ENCODE measurements around the gene OTUD7B. TPM values are rescaled to one million over a fixed set of nuclear protein-coding genes. Genes with fewer than 3 reads are reported as not detected.

The OTUD7B gene
- total and polyA plus RNA-seq, 7 experiments from 2014 or later: 0.52 to 12.8 (median 6.2) TPM

- H3K27ac Mint-ChIP-seq: peak overlapping the region in 6 of 9 donors; percentile 14 to 86 (median 66)
- peaks cover 22 to 60% (median 47%) of the 10 kb centered on the region in 7 donors for H3K4me1 Mint-ChIP-seq
Observed at GRCh38 chr1:149916898-149917252, 93.7 kb downstream of the OTUD7B start.

GRCh38 chr1:149916193-149916897 is 94.2 kb downstream of the OTUD7B start:
- ATAC-seq: peak; percentile 16
- H3K27ac ChIP-seq (ENCODE audit: low read depth, low read length): peak overlapping the region; percentile 36

More at GRCh38 chr1:149916898-149917252, 93.7 kb downstream of the OTUD7B start:
- Mint-ChIP-seq H3K27me3 (no peaks in the 10 kb centered on the region), H3K36me3 (peaks cover 0 to 14% (median 5%) of the 10 kb centered on the region in 5 donors), H3K4me3 (peak overlapping the region; percentile 68 to 97 (median 88)), H3K9me3 (no peaks in the 10 kb centered on the region)
- Histone ChIP-seq H3K4me1 (ENCODE audit: control insufficient read depth in 2 of 2, insufficient read depth in 2 of 2, low read length in 2 of 2) (peaks cover 7 to 33% of the 10 kb centered on the region in 2 donors), H3K9me3 (ENCODE audit: control insufficient read depth in 2 of 3, low read length in 3 of 3) (no peaks in the 10 kb centered on the region), H3K4me3 (ENCODE audit: low read length) (peak overlapping the region; percentile 81), H3K27ac (ENCODE audit: low read depth, low read length) (peak overlapping the region; percentile 36), H3K36me3 (ENCODE audit: control insufficient read depth in 2 of 3, insufficient read depth in 3 of 3, low read length in 3 of 3) (no peaks in the 10 kb centered on the region), H3K27me3 (ENCODE audit: control insufficient read depth in 2 of 2, insufficient read depth in 2 of 2, low read length in 2 of 2) (no peaks in the 10 kb centered on the region)
- ChIA-PET POLR2A (interaction anchor here (1.7 to 3.9 kb wide), 2 partner anchors 17 to 30 kb away, joined by 7 to 47 read pairs; partner anchors contain the start of gene BOLA1), CTCF (no interaction called here)
- intact Hi-C loops (cut with micrococcal nuclease): loop anchor here (1.0 to 5.0 kb wide), 4 partner anchors 10 to 135 kb away; partner anchors contain the start of genes BOLA1 (in 2 of the 2) and SF3B4 (in 1 of the 2)
- ATAC-seq: peak; percentile 6
- DNase-seq: no peak

GRCh38 chr1:149915429-149916192 is 94.9 kb downstream of the OTUD7B start:
- Histone ChIP-seq H3K4me1 (ENCODE audit: control insufficient read depth in 2 of 2, insufficient read depth in 2 of 2, low read length in 2 of 2) (peaks cover 7 to 33% of the 10 kb centered on the region in 2 donors), H3K27me3 (ENCODE audit: control insufficient read depth in 2 of 2, insufficient read depth in 2 of 2, low read length in 2 of 2) (no peaks in the 10 kb centered on the region), H3K9me3 (ENCODE audit: control insufficient read depth in 2 of 3, low read length in 3 of 3) (no peaks in the 10 kb centered on the region), H3K4me3 (ENCODE audit: low read length) (no peak overlapping the region), H3K27ac (ENCODE audit: low read depth, low read length) (no peak overlapping the region), H3K36me3 (ENCODE audit: control insufficient read depth in 2 of 3, insufficient read depth in 3 of 3, low read length in 3 of 3) (no peaks in the 10 kb centered on the region)
- Mint-ChIP-seq H3K4me3 (peak overlapping the region in 9 of 10 donors; percentile 68 to 97 (median 88)), H3K4me1 (peaks cover 22 to 61% (median 47%) of the 10 kb centered on the region in 7 donors), H3K9me3 (no peaks in the 10 kb centered on the region), H3K36me3 (peaks cover 0 to 20% (median 6%) of the 10 kb centered on the region in 5 donors), H3K27me3 (no peaks in the 10 kb centered on the region), H3K27ac (peak overlapping the region; percentile 33 to 86 (median 63))
- ChIA-PET CTCF (no interaction called here), POLR2A (interaction anchor here (0.6 to 3.9 kb wide), 5 partner anchors 12 to 205 kb away, joined by 4 to 47 read pairs (median 7); partner anchors contain the start of genes BOLA1 and SF3B4)
- DNase-seq (no peak), ATAC-seq (no peak)
- intact Hi-C loops (cut with micrococcal nuclease): loop anchor here in 1 of 2 donors (5.0 kb wide), 1 partner anchor 137 kb away; no protein-coding TSS in a partner anchor

More at GRCh38 chr1:149916193-149916897, 94.2 kb downstream of the OTUD7B start:
- POLR2A ChIA-PET: interaction anchor here (0.6 to 3.9 kb wide), 3 partner anchors 16 to 71 kb away, joined by 5 to 47 read pairs (median 7); partner anchors contain the start of gene BOLA1
- no peak for DNase-seq
- Histone ChIP-seq H3K4me3 (ENCODE audit: low read length) (peak overlapping the region; percentile 81), H3K27me3 (ENCODE audit: control insufficient read depth in 2 of 2, insufficient read depth in 2 of 2, low read length in 2 of 2) (no peaks in the 10 kb centered on the region), H3K36me3 (ENCODE audit: control insufficient read depth in 2 of 3, insufficient read depth in 3 of 3, low read length in 3 of 3) (no peaks in the 10 kb centered on the region), H3K9me3 (ENCODE audit: control insufficient read depth in 2 of 3, low read length in 3 of 3) (no peaks in the 10 kb centered on the region), H3K4me1 (ENCODE audit: control insufficient read depth in 2 of 2, insufficient read depth in 2 of 2, low read length in 2 of 2) (peaks cover 7 to 33% of the 10 kb centered on the region in 2 donors)
- H3K27ac Mint-ChIP-seq: peak overlapping the region; percentile 33 to 86 (median 64)
- CTCF ChIA-PET: no interaction called here
- H3K4me1 Mint-ChIP-seq: peaks cover 22 to 64% (median 47%) of the 10 kb centered on the region in 7 donors
- H3K27me3 Mint-ChIP-seq: no peaks in the 10 kb centered on the region
- intact Hi-C loops (cut with micrococcal nuclease): loop anchor here in 1 of 2 donors (5.0 kb wide), 1 partner anchor 136 kb away; no protein-coding TSS in a partner anchor
- peak overlapping the region; percentile 68 to 97 (median 88) for H3K4me3 Mint-ChIP-seq
- peaks cover 0 to 15% (median 0%) of the 10 kb centered on the region in 5 donors for H3K36me3 Mint-ChIP-seq
- H3K9me3 Mint-ChIP-seq: no peaks in the 10 kb centered on the region

- Mint-ChIP-seq H3K36me3 (peaks cover 0 to 20% (median 6%) of the 10 kb centered on the region in 5 donors), H3K9me3 (no peaks in the 10 kb centered on the region), H3K4me3 (no peak overlapping the region), H3K27me3 (no peaks in the 10 kb centered on the region), H3K4me1 (peaks cover 22 to 61% (median 47%) of the 10 kb centered on the region in 7 donors), H3K27ac (peak overlapping the region in 4 of 9 donors; percentile 57 to 79 (median 74))
- H3K36me3 ChIP-seq (ENCODE audit: control insufficient read depth in 2 of 3, insufficient read depth in 3 of 3, low read length in 3 of 3): no peaks in the 10 kb centered on the region
- H3K9me3 ChIP-seq (ENCODE audit: control insufficient read depth in 2 of 3, low read length in 3 of 3): no peaks in the 10 kb centered on the region
- CTCF ChIA-PET: no interaction called here
- no peak overlapping the region for H3K27ac ChIP-seq (ENCODE audit: low read depth, low read length)
- POLR2A ChIA-PET: interaction anchor here (1.0 to 3.9 kb wide), 3 partner anchors 10 to 28 kb away, joined by 4 to 47 read pairs (median 8); partner anchors contain the start of gene SF3B4
- no peak for ATAC-seq
- DNase-seq: no peak
- intact Hi-C loops (cut with micrococcal nuclease): no loop called here
- H3K27me3 ChIP-seq (ENCODE audit: control insufficient read depth in 2 of 2, insufficient read depth in 2 of 2, low read length in 2 of 2): no peaks in the 10 kb centered on the region
- peaks cover 7 to 33% of the 10 kb centered on the region in 2 donors for H3K4me1 ChIP-seq (ENCODE audit: control insufficient read depth in 2 of 2, insufficient read depth in 2 of 2, low read length in 2 of 2)
- H3K4me3 ChIP-seq (ENCODE audit: low read length): no peak overlapping the region
Observed at GRCh38 chr1:149914545-149914944, 96.0 kb downstream of the OTUD7B start.

- H3K4me1 Mint-ChIP-seq: peaks cover 0 to 8% (median 3%) of the 10 kb centered on the region in 7 donors
- H3K27ac Mint-ChIP-seq: peak overlapping the region in 1 of 9 donors; percentile 31
- Histone ChIP-seq H3K27ac (ENCODE audit: low read depth, low read length) (no peak overlapping the region), H3K4me3 (ENCODE audit: low read length) (no peak overlapping the region), H3K9me3 (ENCODE audit: control insufficient read depth in 2 of 3, low read length in 3 of 3) (no peaks in the 10 kb centered on the region), H3K27me3 (ENCODE audit: control insufficient read depth in 2 of 2, insufficient read depth in 2 of 2, low read length in 2 of 2) (no peaks in the 10 kb centered on the region), H3K4me1 (ENCODE audit: control insufficient read depth in 2 of 2, insufficient read depth in 2 of 2, low read length in 2 of 2) (no peaks in the 10 kb centered on the region), H3K36me3 (ENCODE audit: control insufficient read depth in 2 of 3, insufficient read depth in 3 of 3, low read length in 3 of 3) (no peaks in the 10 kb centered on the region)
- ATAC-seq (no peak), DNase-seq (no peak)
- no peak overlapping the region for H3K4me3 Mint-ChIP-seq
- H3K36me3 Mint-ChIP-seq: peaks cover 0 to 22% (median 7%) of the 10 kb centered on the region in 5 donors
- ChIA-PET POLR2A (interaction anchor here (2.1 kb wide), 1 partner anchor 18 kb away, joined by 7 read pairs; a partner anchor contains a TSS), CTCF (interaction anchor here (0.7 kb wide), 1 partner anchor 280 kb away, joined by 3 read pairs; no protein-coding TSS in a partner anchor)
- intact Hi-C loops (cut with micrococcal nuclease): no loop called here
- H3K9me3 Mint-ChIP-seq: no peaks in the 10 kb centered on the region
- H3K27me3 Mint-ChIP-seq: no peaks in the 10 kb centered on the region
Observed at GRCh38 chr1:149906570-149907075, 103.9 kb downstream of the OTUD7B start.
